Transverse colon (tissue), 4 donors: ENCODE results near the gene CFAP299.

Experiments
- EP300 ChIP-seq: sonication (generic); formaldehyde crosslinking; IDR thresholded peaks from one replicate; pipeline ENCODE4 v1.6.1; 2017; ENCODE audit warnings: antibody characterized with exemption, low read depth
- POLR2A ChIP-seq: fragments of 450-650 bp; IDR thresholded peaks from one replicate; pipeline ENCODE4 v1.6.1; 2016; ENCODE audit warnings: antibody characterized with exemption, mild to moderate bottlenecking, moderate library complexity
- POLR2AphosphoS5 ChIP-seq, 3 donors: sonication (generic); formaldehyde crosslinking; IDR thresholded peaks; one replicate each; pipeline ENCODE4 v1.6.1; 2016; ENCODE audit warnings: antibody characterized with exemption in 3 of 3
- TF ChIP-seq, protein P1 (sequence below), 5 experiments: fragments of 200-600 bp in 3 of 5; fragments of 450-650 bp in 2 of 5; sonication (generic) in 3 of 5; IDR thresholded peaks; 1 replicate in 2 of 5; 2 replicates in 3 of 5; pipeline ENCODE4 v1.5.1; 2016 to 2017; ENCODE audit warnings: antibody characterized with exemption in 5 of 5, inconsistent platforms in 3 of 5, mild to moderate bottlenecking in 2 of 5, moderate library complexity in 1 of 5

DNA sequence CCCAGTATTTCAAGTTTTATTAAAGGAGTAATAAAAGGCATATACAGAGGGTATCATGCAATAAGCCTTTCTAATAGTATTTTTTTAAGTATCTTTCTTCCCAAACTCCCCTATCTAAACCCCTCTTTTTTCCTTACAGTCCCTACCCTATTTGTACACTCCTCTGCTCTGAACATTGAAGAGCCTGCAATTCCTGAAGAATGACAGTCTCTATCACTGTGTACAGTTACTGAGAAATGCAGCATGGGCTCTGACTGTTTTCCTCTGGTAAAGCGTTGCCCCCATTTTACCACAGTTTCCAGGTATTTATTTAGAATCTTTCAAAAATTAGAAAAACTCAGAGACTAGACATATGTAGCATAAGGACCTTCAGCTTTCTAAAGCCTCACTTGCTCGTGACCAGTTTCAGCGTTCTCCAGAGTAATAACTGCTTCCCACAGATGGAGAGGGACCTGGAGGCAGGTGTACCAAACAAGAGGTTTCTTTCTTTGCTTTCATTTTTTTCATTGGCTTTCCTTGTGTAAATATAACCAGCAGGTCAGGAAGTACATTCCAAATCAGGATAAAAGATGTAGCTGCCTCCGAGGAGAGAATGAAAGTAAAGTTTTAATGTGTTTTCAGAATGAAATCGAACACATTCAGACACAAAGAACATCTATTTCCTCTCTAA, 230.8 kb downstream of the CFAP299 start:
- TF ChIP-seq, protein P1, sequence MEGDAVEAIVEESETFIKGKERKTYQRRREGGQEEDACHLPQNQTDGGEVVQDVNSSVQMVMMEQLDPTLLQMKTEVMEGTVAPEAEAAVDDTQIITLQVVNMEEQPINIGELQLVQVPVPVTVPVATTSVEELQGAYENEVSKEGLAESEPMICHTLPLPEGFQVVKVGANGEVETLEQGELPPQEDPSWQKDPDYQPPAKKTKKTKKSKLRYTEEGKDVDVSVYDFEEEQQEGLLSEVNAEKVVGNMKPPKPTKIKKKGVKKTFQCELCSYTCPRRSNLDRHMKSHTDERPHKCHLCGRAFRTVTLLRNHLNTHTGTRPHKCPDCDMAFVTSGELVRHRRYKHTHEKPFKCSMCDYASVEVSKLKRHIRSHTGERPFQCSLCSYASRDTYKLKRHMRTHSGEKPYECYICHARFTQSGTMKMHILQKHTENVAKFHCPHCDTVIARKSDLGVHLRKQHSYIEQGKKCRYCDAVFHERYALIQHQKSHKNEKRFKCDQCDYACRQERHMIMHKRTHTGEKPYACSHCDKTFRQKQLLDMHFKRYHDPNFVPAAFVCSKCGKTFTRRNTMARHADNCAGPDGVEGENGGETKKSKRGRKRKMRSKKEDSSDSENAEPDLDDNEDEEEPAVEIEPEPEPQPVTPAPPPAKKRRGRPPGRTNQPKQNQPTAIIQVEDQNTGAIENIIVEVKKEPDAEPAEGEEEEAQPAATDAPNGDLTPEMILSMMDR (IDR thresholded peaks at IDR 0.05) = no peak
- TF ChIP-seq POLR2A (no peak), EP300 (no peak), POLR2AphosphoS5 (IDR thresholded peaks at IDR 0.05) (no peak)
